ENCODE results near the gene GNAQ. TPM values are rescaled to one million over a fixed set of nuclear protein-coding genes. Genes with fewer than 3 reads are reported as not detected.
A peak's percentile ranks its signal among the peaks of the same experiment; 100 is the strongest.

Gene GNAQ
- total RNA-seq, 1 donor from 2014 or later = 97.5 TPM

DNA sequence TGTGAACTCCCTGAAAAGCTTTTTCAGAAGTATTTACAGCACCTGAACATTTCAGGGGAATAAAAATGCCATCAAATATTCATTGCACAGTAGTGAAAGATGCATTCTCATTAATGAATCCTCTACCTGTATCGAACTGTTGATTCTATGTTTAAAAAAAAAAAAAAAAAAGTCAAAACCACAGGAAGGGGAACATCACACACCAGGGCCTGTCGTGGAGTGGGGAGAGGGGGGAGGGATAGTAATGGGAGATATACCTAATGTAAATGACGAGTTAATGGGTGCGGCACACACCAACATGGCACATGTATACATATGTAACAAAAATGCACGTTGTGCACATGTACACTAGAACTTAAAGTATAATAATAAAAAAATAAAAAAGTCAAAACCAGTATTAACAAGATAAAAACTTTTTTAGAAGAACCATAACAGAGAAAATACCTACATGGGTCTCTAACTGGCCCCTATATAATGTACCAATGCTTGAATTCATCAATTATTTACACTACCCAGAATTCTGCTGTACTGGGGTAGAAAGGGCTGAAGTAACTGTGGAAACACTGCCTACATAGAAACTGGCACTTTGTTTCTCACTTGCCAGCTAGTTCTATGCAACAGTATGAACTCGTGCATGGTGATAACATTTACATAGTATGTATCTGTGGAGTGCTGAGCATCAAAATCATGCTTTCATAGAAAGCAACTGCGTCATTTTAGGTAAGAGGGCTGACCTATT lies 48.9 kb downstream of the GNAQ start:
- no peak for ATAC-seq
- no peak for DNase-seq (ENCODE audit: low spot score)
- intact Hi-C loops (cut with DNase I) = no loop called here

GRCh38 chr9:77981907-77982306 lies 49.7 kb downstream of the GNAQ start:
- ATAC-seq (no peak), DNase-seq (ENCODE audit: low spot score) (no peak)
- intact Hi-C loops (cut with DNase I) = no loop called here

GRCh38 chr9:77981332-77981731 lies 50.3 kb downstream of the GNAQ start:
- DNase-seq (ENCODE audit: low spot score) (no peak), ATAC-seq (peak; percentile 38)
- intact Hi-C loops (cut with DNase I) = no loop called here

DNA sequence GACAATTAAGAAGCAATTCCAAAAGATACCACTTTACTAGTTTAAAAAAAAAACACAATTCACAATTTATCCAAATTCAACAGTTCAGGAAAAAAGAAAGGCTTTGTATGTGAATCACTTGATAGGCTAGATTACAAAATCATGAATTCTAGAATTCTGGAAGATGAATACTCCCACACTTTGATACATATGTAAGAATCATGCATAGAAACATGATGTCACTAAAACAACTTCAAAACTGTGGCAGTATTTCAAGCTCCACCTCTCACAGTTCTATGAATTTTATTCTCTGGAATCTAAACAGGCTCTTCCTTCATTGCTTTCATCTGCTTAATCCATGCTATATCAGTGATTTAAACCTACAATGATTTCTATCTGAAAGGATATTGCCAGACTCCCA lies 51.0 kb downstream of the GNAQ start:
- intact Hi-C loops (cut with DNase I) = no loop called here
- DNase-seq (ENCODE audit: low spot score) = no peak
- ATAC-seq = no peak

DNA sequence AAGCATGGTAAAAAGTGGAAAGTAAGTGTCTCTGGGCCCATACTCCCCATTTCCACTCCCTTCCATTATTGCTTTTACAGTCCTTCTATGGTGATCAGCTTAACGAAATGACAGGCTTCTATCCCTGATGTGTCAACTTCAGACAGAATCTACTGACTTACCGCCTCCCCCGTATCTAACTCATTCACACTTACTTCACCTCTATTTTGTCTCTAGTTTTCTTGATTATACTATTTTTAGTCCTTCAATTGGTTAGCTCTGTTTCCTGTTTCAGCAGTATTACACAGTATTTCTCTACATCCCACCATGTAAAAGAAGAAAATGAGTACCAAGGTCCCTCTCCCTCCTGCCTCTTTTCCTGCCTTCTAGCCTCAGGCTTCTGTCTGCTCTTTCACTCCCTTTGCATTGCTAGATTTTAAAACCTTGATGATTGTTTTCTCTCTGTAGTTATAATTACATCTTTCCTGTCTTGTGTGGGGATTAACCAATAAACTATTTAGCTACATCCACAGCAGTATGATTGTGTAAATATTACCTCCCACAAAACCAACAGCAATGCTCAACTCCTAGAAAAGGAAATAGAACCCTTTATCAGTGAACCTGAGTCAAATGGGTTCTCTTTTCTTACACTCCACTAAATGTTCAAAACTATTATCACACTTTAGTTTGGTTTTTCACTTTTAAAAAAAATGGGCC lies 53.4 kb downstream of the GNAQ start:
- ATAC-seq (no peak), DNase-seq (ENCODE audit: low spot score) (no peak)
- intact Hi-C loops (cut with DNase I) = loop anchor here (10.0 kb wide), 1 partner anchor 57 kb away; the partner anchor contains the start of gene GNAQ

GRCh38 chr9:77977210-77977611 lies 54.4 kb downstream of the GNAQ start:
- ATAC-seq (peak; percentile 90), DNase-seq (ENCODE audit: low spot score) (peak; percentile 77)
- intact Hi-C loops (cut with DNase I) = loop anchor here (10.0 kb wide), 1 partner anchor 58 kb away; the partner anchor contains the start of gene GNAQ

DNA sequence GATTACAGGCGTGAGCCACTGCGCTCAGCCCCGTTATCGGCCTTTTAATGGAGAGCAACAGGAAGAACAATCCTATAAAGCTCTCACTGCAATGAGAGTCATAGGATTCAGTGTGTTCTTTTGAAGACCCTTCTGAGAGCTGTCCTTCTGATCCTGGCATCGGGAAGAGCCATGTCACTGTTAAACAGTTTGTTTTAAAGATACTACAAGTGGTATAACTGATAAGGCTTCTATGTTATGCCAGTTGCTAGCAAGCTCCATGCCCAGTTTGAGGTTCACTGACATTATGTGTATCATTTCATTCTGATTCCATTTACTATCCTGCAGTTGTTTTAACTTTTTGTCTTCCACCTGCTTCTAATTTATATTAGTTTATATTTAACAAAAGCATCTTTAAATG lies 55.8 kb downstream of the GNAQ start:
- DNase-seq (ENCODE audit: low spot score) (no peak), ATAC-seq (no peak)
- intact Hi-C loops (cut with DNase I) = loop anchor here (10.0 kb wide), 1 partner anchor 59 kb away; the partner anchor contains the start of gene GNAQ

GRCh38 chr9:77975036-77975435 lies 56.6 kb downstream of the GNAQ start:
- DNase-seq (ENCODE audit: low spot score) (no peak), ATAC-seq (no peak)
- intact Hi-C loops (cut with DNase I) = loop anchor here (10.0 kb wide), 1 partner anchor 60 kb away; the partner anchor contains the start of gene GNAQ

DNA sequence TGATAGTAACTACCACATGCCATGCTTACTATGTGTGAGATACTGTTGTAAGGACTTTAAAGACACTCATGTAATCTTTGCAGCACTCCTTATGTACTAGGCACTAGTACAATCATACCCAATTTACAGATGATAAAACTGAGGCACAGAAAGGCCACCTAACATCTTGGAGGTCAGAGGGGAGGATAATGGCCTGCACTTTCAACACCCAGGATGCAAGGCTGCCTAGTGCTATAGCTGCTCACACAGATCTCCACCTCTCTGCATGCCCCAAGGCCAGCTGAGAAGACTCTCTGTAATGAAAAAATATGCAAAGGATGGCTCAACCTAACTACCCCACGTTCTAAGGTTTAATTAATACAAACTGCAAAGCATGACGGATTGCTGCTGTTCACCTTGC lies 57.2 kb downstream of the GNAQ start:
- no peak for DNase-seq (ENCODE audit: low spot score)
- intact Hi-C loops (cut with DNase I) = loop anchor here (10.0 kb wide), 1 partner anchor 60 kb away; the partner anchor contains the start of gene GNAQ
- ATAC-seq = no peak

- intact Hi-C loops (cut with DNase I) = no loop called here
- ATAC-seq = no peak
Observed at GRCh38 chr9:77969083-77969482, 62.5 kb downstream of the GNAQ start.

GRCh38 chr9:77968506-77968905 lies 63.1 kb downstream of the GNAQ start:
- DNase-seq (ENCODE audit: low spot score) = no peak
- intact Hi-C loops (cut with DNase I) = no loop called here
- no peak for ATAC-seq

More at GRCh38 chr9:77969083-77969482, 62.5 kb downstream of the GNAQ start:
- DNase-seq (ENCODE audit: low spot score) = no peak

DNA sequence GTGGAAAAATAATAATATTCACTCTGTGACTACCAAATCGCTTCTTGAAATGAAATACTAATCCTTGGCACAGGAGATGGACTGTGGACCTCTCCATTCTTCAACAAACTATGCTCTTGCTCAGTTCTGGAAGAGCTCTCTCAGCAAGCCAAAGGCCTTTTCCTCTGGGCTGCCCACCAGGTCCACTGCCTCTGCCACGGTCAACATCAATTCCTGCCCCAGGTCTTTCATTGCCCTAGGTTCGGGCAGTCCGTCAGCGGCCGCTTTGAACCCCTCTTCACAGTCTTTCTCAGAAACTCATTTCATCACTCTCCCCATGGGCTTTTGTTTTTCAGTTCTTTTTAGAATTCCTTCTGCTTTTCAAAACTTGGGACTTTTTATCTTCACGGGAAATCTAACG lies 64.9 kb downstream of the GNAQ start:
- intact Hi-C loops (cut with DNase I) = no loop called here
- DNase-seq (ENCODE audit: low spot score) = no peak
- peak; percentile 60 for ATAC-seq

GRCh38 chr9:77965445-77966123 lies 66.0 kb downstream of the GNAQ start:
- intact Hi-C loops (cut with DNase I) = no loop called here
- DNase-seq (ENCODE audit: low spot score) (no peak), ATAC-seq (no peak)

GRCh38 chr9:77964258-77964657 lies 67.4 kb downstream of the GNAQ start:
- intact Hi-C loops (cut with DNase I) = no loop called here
- no peak for ATAC-seq
- DNase-seq (ENCODE audit: low spot score) = no peak

DNA sequence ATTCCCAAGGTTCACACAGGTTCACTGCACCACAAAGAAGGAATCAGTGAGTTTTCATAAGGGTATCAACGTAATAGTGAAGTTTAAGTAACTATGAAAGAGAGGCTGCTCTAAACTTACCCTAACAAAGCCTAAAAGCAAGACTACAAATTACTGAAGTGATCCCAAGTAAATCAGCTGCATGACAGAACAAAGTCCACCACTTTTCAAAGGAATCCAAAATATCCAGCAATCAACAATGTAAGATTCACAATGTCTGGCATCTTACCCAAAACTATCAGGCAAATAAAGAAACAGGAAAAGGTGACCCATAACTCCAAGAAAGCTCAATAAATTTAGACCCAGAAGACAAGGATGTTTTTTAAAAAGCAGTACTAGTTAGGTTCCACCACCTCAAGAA lies 70.1 kb downstream of the GNAQ start:
- intact Hi-C loops (cut with DNase I) = no loop called here
- DNase-seq (ENCODE audit: low spot score) (no peak), ATAC-seq (no peak)

GRCh38 chr9:77960356-77961153 lies 71.1 kb downstream of the GNAQ start:
- intact Hi-C loops (cut with DNase I) = no loop called here
- DNase-seq (ENCODE audit: low spot score) (no peak), ATAC-seq (no peak)

DNA sequence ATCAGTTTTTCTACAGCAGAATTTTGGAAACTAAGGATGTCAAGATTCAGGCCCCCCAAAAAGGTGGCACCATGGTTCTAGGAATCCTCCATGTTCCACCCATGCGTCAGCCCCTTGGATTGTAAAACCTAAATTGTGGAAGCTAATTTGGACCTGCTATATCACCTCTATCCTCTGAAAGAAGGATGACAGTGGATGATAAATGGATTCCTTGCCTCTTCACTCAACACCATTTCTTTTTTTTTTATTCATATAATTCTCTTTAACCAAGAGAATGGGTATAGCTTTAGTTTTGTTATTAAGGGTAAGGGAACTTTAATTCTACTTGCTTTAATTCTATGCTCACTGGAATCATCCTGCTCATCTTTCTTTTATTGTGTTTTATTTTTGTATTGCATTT lies 71.8 kb downstream of the GNAQ start:
- DNase-seq (ENCODE audit: low spot score) (no peak), ATAC-seq (no peak)
- intact Hi-C loops (cut with DNase I) = no loop called here

GRCh38 chr9:77957652-77958051 lies 74.0 kb downstream of the GNAQ start:
- ATAC-seq (no peak), DNase-seq (ENCODE audit: low spot score) (no peak)
- intact Hi-C loops (cut with DNase I) = no loop called here

DNA sequence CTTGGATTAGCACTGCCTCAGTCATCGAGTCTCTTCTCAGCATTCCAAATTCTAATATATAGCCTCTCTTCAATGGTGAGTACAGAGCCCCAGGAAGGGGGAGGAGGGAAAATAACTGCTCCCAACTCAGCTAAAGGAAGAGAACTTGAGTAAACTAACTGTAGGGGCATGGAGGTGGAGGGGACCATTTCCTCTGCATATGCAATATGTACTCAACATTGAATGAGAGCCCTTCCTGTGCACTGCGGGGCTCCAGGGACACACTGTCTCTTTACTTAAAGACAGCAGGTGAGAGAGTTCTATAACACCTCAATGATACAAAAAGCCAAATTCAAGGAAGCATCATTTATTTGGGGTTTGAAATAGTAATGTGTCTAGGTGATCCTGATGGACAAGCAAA lies 75.1 kb downstream of the GNAQ start:
- intact Hi-C loops (cut with DNase I) = no loop called here
- ATAC-seq = no peak
- no peak for DNase-seq (ENCODE audit: low spot score)
